ENCODE measurements around the gene MIA3.

MIA3 gene

GRCh38 chr1:222618880-222619596 is 1.1 kb downstream of the MIA3 start:
- DNase-seq (ENCODE audit: low spot score), result peak; percentile 43

GRCh38 chr1:222620566-222620965 is 2.7 kb downstream of the MIA3 start:
- DNase-seq (ENCODE audit: low spot score), result no peak

DNA sequence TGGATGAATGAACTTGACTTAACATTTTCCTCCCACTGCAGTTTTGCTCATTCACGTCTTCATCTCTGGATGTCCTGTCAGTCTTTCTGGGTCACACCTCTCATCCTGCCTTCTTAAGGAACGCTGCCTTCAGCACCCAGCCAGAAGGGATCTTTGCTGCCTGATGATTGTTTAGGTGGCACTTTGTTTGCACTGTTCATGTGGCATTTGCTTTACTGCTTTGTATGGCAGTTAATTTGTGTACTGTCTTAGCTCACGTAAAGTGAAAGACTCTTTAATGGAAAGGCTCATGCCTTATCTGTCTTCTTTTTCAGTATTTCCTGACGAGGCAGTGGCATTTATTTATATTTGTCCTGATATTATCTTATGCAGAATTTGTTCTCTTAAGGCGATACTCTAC is 4.9 kb downstream of the MIA3 start:
- no peak for DNase-seq (ENCODE audit: low spot score)

DNA sequence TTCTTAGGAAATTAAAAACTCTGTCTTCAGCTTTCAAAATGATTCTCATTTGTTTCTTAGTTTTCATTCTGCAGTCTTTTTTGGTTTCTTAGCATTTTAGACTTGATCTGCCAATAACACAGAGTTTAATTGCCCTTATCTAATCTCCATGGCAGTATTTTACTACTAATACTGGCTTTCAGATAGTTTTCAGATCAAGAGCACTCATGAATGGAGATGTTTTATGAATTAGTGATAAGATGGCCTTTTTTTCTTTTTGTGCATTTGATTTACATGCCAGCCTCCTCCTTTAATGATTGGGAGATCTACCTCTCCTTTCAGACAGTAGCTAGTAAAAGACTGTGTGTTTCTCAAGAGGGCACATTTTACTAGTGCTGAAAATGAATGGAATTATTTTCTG is 5.6 kb downstream of the MIA3 start:
- no peak for DNase-seq (ENCODE audit: low spot score)

DNA sequence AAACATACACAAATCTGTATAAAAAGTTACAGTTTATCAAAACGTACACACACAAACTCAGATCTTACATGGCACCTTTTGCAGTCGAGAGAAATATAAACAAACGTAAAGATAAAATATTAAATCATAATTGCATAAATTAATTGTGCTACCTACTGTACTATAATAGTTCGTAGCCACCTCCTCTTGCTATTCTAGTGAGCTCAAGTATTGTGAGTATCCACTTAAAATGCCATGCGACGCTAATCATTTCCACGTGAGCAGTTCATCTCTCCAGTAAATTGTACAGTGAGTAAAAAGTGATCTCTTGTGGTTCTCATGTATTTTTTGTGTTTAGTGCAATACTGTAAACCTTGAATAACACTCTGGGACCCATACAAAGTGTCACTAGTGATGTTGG is 6.3 kb downstream of the MIA3 start:
- no peak for DNase-seq (ENCODE audit: low spot score)

DNA sequence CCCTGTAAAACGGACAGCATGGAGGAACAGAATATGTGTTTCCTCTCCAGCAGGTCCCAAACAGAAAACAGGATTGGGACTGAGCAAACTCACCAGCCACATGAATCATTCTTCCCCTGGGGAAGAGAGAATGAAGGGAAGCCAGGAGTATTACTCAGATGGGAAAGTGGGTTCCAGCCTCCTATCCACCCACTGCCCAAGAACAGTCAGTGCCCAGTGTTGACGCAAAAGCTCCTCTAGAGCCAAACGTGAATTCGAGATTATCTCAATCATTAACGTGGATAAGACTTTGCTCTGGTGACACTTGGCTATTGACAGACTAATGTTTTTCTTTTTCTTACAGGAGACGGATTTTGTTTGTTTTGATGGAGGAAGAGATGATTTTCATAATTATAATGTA is 9.3 kb downstream of the MIA3 start:
- no peak for DNase-seq (ENCODE audit: low spot score)

DNA sequence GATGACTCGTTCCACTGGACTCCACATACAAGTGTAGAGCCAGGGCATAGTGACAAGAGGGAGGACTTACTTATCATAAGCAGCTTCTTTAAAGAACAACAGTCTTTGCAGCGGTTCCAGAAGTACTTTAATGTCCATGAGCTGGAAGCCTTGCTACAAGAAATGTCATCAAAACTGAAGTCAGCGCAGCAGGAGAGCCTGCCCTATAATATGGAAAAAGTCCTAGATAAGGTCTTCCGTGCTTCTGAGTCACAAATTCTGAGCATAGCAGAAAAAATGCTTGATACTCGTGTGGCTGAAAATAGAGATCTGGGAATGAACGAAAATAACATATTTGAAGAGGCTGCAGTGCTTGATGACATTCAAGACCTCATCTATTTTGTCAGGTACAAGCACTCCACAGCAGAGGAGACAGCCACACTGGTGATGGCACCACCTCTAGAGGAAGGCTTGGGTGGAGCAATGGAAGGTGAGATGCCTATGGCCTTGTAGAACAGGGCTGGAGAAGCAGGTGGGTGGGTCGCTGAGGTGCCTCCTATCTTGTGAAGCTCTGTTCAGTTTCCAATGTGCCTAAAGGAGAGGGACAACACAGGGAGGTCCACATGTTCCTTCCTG is 12.1 kb downstream of the MIA3 start:
- DNase-seq (ENCODE audit: low spot score), result no peak

DNA sequence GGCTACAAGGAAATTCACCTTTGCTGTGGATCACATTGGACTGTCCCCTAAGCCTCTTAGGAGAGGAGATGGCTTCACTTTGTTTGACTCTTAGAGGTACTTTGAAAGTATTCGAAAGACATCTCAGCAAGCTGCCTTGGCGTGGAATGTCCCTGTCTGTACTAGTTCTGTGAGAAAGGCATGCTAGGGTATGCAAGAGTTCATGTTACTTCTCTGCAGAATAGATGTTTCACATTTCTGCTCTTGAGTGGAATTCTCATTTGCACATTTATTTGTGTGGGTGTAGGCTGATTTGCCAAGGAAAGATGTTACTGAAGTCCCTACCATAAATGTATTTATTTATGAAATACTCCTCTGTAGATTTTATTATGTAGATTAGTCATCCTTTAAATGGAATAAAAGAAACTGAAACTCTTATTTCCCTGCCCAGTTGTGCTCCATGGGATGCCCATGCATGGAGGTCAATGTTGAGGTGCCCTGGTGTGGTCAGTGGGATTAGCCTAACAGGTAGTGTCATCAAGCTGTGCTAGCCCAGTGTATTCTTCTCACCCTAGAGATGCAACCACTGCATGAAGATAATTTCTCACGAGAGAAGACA is 13.8 kb downstream of the MIA3 start:
- no peak for DNase-seq (ENCODE audit: low spot score)

DNA sequence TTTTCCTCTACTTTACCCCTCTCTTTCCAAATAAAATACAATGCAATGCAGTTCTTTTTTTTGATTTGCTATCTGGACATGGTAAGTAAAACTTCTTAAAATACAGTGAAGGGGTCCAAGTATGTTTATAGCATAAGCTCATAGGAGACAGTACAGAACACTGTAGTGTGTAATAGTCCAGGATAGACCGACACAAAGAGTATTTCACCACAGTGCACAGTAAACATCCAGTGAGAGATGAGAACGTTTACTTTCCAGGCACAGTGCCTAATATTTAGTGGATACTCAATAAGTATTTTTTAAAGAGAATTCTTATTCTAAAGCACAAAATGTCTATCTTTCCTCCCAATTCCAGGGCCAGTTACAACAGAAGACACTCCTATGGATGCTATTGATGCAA is 14.9 kb downstream of the MIA3 start:
- DNase-seq (ENCODE audit: low spot score), result no peak

DNA sequence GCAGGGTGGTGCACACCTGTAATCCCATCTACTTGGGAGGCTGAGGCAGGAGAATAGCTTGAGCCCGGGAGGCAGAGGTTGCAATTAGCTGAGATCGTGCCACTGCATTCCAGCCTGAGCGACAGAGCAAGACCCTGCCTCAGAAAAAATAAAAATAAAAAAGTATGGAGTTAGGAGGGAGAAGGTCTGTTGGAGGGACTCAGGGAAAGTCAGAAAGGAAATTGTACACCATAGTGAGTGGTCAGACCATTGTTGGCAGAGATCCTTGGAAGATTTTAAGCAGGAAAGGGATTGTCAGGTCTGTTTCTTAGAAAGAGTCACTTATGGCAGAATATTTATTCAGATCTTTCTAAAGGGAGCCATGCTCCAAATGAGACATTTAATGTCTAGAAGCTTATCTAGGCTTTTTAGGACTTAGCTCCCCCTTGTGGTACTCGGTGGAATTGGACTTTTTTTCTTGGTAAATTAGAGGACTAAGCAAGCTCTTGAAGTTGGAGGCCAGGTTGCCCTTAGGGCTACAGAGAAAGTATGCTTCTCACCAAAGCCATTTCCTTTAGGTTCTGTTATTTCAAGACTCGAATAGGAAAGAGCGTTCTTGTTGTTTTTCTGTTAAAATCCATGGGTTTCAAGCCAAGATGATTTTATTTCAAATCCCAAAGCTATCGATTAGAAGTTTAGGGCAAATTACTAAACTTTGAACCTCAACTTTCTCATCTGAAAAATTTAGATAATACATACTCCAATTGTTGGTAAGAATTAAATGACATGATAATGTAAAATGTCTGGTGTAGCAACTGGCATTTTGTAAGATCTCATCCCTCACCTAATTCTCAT is 16.5 kb downstream of the MIA3 start:
- DNase-seq (ENCODE audit: low spot score), result peak; percentile 74

DNA sequence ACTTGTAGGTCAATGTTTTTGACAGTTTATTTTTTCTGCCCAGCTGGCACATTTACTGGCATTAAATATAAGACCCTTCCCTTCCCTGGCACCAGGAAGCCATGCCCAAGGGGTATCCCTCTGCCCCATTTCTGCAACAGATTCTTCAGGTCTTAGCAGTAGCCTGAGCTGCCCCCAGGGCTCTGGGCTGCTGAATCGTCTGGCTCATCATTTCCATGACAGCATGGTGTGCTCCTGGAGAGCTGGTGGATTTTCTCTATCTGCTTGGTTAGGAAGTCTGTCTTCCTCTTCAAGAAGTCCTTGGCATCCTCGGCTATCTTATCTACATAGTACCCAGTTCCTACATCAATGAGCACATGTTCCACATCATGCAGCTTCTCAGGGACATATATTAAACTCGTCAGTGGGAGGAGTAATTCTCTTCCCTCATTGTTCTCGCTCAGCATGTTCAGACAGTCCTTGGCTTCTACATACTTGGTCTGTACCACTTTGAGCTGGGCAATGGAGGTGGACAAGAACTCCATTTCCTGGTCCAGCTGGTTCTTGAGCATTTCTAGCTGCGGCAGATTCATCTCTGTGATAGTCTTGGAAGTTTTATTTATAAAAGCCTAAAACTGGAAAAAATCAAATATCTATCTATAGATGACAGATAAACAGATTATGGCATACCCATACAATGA is 23.5 kb downstream of the MIA3 start:
- DNase-seq (ENCODE audit: low spot score), result no peak

DNA sequence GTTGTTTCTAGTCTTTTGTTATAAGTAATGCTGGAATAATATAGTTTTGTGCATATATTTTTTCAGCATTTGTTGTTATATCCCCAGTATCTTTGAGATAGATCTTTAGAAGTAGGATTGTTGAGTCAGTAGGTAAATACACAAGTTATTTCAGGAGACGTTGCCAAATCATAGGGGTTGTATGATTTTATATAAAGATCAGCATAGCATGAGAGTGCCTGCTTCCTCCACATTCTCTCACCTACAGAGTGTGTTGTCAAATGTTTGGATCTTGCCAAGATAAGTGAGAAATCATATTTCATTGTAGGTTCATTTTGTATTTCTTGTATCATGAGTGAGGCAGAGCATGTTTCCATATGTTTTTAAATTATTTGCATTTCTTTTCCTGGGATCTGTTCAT is 24.6 kb downstream of the MIA3 start:
- DNase-seq (ENCODE audit: low spot score), result no peak

DNA sequence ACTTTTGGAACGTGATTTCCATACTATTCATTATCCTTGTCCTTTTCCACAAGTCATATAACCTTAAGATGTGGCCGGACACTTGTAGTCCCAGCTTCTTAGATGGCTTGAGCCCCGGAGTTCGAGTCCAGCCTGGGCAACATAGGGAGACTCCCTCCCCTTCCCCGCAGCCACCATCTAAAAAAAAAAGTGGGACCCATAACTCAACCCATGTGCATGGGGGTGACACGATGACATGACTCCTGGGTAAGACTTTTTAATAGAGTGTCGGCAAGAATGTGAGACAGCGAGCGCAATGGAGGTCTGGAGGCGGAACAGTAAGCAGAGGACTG is 25.7 kb downstream of the MIA3 start:
- no peak for DNase-seq (ENCODE audit: low spot score)

DNA sequence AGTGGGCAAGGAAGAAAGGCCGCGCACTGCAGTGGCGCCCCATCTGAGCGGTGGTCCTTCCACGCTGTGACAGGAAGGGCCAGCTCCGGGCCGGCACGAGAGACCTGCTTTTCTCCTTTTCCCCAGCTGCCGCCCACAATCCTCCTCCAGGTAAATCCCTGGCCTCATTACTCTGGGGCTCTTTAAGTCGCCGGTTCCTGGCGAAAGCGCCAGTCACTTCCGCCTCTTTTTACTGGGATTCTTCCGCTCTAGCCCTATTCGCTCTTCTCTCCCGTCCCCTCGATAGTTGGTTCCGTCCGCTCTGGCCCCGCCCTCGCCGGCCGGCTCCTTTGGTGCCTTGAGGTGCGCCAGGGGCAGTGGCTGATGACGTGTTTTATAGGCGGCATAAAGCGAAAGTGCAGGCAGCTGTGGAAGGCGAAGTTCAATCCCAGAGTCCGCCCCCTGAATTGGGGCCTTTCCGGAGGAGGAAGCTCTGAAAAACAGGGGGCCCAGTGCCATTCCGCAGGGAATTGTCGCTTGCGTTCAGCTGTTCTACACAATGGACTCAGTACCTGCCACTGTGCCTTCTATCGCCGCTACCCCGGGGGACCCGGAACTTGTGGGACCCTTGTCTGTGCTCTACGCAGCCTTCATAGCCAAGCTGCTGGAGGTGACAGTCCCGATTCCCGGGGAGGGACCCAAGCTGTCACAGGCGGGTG is 26.2 kb downstream of the MIA3 start:
- DNase-seq (ENCODE audit: low spot score), result peak; percentile 94

GRCh38 chr1:222644636-222644980 is 26.7 kb downstream of the MIA3 start:
- DNase-seq (ENCODE audit: low spot score), result no peak

DNA sequence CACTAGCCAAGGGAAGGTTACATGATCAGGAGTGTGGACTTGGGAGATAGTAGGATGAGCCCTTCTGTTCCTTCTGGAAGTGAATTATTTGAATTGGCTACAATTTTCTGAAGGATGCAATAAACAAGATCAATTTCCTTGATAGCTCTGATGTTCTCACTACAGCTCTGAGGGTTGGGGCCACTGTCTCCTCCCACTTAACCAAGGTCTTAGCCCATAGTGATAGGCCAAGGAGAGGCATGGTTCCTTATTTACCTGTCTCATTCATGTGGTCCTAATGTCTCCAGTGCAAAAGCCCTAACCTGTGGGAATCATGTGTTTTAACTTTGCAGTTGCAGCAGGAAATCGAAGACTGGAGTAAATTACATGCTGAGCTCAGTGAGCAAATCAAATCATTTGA is 34.8 kb downstream of the MIA3 start:
- no peak for DNase-seq (ENCODE audit: low spot score)

DNA sequence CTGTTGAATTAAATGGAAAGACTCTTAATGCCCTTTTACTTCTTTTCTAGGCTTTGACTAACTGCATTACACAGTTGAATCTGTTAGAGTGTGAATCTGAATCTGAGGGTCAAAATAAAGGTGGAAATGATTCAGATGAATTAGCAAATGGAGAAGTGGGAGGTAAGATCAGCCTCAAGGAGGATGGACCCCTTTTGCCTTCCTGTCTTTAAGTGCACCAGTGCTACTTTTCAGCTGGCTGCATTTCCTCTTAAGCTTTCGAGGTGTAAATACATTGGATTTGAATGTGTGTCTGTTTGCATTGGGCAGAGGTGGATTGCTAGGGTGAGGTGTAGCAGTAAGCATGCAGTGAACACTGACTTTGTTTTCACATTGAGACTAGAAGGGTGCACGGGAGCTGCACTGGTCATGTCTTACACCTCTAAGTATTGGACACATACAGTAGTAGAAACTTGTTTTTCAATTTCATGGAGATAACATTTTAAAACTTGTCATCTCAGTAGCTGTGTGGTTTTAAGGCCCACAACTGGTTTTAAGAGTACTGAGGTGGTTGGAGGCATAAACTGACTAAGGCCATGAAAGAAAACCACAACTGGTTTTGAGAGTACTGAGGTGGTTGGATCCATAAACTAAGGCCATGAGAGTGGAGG is 35.4 kb downstream of the MIA3 start:
- DNase-seq (ENCODE audit: low spot score), result no peak

DNA sequence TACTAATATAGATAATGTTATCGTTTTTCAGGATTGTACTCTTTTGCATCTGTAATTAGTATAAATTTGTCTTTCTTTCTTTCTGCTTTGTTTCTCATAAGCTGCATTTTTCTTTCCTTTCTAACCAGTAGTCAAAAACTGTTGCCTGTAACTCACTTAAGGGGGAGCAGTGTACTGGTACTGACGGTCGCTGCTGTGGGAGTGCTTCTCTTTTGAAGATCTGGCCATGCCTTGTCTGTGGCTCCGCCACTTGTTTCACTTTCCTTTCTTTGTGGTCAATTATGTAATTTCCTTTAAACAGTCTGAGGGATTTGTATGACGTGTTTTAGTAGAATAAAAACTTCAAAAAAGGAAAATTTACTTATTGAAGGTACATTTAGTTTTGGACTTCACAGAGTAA is 37.0 kb downstream of the MIA3 start:
- DNase-seq (ENCODE audit: low spot score), result no peak

DNA sequence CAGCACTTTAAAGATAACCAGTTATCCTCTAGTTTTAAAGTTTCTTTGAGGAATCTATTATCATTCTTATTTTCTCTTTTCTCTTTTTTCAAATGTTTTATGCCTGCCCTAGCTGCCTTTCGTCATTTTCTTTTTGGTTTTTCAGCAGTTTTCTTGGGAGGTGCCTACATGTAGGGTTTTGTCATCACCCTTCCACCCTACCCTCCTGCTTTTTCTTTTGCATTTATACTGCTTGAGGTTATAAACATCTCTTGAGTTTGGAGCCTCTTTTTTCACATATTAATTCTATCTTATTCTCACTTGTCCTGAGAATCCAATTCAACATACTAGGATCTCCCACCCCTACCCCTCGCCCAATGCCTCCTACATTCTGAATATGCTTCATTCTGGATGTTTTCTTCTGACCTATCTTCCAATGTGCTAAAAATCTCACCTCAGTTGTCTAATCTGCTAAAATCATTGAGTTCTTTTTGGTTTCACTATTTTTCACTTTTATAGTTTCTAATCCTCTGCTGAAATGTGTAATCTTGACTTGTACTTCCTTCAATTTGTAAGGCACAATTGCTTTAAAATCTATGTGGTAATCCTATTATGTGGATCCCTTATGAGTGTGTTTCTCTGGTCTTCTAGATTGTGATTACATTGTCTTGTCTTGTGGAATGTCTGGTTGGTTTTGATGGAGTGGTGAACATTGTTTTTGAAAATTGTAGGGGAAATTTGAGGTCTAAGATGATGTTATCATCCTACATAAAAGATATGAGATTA is 38.7 kb downstream of the MIA3 start:
- DNase-seq (ENCODE audit: low spot score), result no peak

- no peak for DNase-seq (ENCODE audit: low spot score)
These were observed 40.0 kb downstream of the MIA3 start for GRCh38 chr1:222657899-222658298.
